Prostate gland (tissue), 2 donors: ENCODE measurements around the gene MTX2.

ENCODE experiments used
- POLR2A ChIP-seq: fragments of 450-650 bp; IDR thresholded peaks from one replicate; pipeline ENCODE4 v1.6.1; 2016; ENCODE audit warnings: antibody characterized with exemption, mild to moderate bottlenecking
- POLR2AphosphoS5 ChIP-seq: sonication (generic); formaldehyde crosslinking; IDR thresholded peaks from one replicate; pipeline ENCODE4 v1.6.1; 2017; ENCODE audit warnings: antibody characterized with exemption
- TF ChIP-seq, protein P1 (sequence below), 4 experiments: fragments of 200-600 bp in 2 of 4; fragments of 450-650 bp in 2 of 4; sonication (generic) in 2 of 4; IDR thresholded peaks; 1 replicate in 3 of 4; 2 replicates in 1 of 4; pipeline ENCODE4 v1.5.1; 2016 to 2019; ENCODE audit warnings: antibody characterized with exemption in 4 of 4, mild to moderate bottlenecking in 2 of 4, moderate library complexity in 2 of 4

- TF ChIP-seq, protein P1, sequence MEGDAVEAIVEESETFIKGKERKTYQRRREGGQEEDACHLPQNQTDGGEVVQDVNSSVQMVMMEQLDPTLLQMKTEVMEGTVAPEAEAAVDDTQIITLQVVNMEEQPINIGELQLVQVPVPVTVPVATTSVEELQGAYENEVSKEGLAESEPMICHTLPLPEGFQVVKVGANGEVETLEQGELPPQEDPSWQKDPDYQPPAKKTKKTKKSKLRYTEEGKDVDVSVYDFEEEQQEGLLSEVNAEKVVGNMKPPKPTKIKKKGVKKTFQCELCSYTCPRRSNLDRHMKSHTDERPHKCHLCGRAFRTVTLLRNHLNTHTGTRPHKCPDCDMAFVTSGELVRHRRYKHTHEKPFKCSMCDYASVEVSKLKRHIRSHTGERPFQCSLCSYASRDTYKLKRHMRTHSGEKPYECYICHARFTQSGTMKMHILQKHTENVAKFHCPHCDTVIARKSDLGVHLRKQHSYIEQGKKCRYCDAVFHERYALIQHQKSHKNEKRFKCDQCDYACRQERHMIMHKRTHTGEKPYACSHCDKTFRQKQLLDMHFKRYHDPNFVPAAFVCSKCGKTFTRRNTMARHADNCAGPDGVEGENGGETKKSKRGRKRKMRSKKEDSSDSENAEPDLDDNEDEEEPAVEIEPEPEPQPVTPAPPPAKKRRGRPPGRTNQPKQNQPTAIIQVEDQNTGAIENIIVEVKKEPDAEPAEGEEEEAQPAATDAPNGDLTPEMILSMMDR (IDR thresholded peaks at IDR 0.05) = no peak
- TF ChIP-seq POLR2AphosphoS5 (no peak), POLR2A (no peak)
These were observed 116.0 kb downstream of the MTX2 start for GRCh38 chr2:176385219-176385759.
